HEK293 (cell line): Measurements from ENCODE around the gene DSP.
A peak's percentile ranks its signal among the peaks of the same experiment; 100 is the strongest.

Experiments used
- IKZF3 ChIP-seq: fragments of 450-650 bp; IDR thresholded peaks from 2 replicates; pipeline ENCODE4 v1.5.0; 2018; ENCODE audit warnings: missing biosample characterization, mild to moderate bottlenecking, missing genetic modification characterization, moderate library complexity
- KLF1 ChIP-seq: fragments of 450-650 bp; formaldehyde crosslinking; IDR thresholded peaks from 2 replicates; pipeline ENCODE4 v1.5.1; 2016; ENCODE audit warnings: missing biosample characterization, missing genetic modification characterization
- OSR2 ChIP-seq: fragments of 450-650 bp; formaldehyde crosslinking; IDR thresholded peaks from 2 replicates; pipeline ENCODE4 v1.5.1; 2016; ENCODE audit warnings: missing biosample characterization, missing genetic modification characterization
- PRDM1 ChIP-seq: fragments of 450-650 bp; formaldehyde crosslinking; IDR thresholded peaks from 2 replicates; pipeline ENCODE4; 2016; ENCODE audit warnings: missing biosample characterization, missing genetic modification characterization
- ZBTB21 ChIP-seq: fragments of 450-650 bp; formaldehyde crosslinking; IDR thresholded peaks from 2 replicates; pipeline ENCODE4 v1.5.1; 2017; ENCODE audit warnings: missing biosample characterization, missing genetic modification characterization
- ZBTB8A ChIP-seq: fragments of 450-650 bp; formaldehyde crosslinking; IDR thresholded peaks from 2 replicates; pipeline ENCODE4 v1.5.1; 2016; ENCODE audit warnings: missing biosample characterization, missing genetic modification characterization
- ZFHX2 ChIP-seq: fragments of 450-650 bp; formaldehyde crosslinking; conservative IDR thresholded peaks from 2 replicates; pipeline ENCODE4 v1.5.1; 2016; ENCODE audit warnings: missing biosample characterization, missing genetic modification characterization
- ZNF112 ChIP-seq: fragments of 450-650 bp; formaldehyde crosslinking; IDR thresholded peaks from 2 replicates; pipeline ENCODE4 v1.5.0; 2017; ENCODE audit warnings: missing biosample characterization, missing genetic modification characterization
- ZNF121 ChIP-seq: fragments of 450-650 bp; formaldehyde crosslinking; IDR thresholded peaks from 2 replicates; pipeline ENCODE4 v1.5.1; 2016; ENCODE audit warnings: missing biosample characterization, missing genetic modification characterization
- ZNF274 ChIP-seq, 2 experiments: fragments of 200-500 bp in 1 of 2; fragments of 450-650 bp in 1 of 2; sonication (Bioruptor generic) in 1 of 2; formaldehyde crosslinking in 1 of 2; IDR thresholded peaks; 2 replicates each; pipeline versions ENCODE4 v1.5.1 to v1.6.1; 2014 to 2016; ENCODE audit warnings: borderline replicate concordance in 1 of 2, inconsistent platforms in 1 of 2, low read length in 1 of 2, missing biosample characterization in 1 of 2, missing genetic modification characterization in 1 of 2
- ZNF394 ChIP-seq: fragments of 450-650 bp; formaldehyde crosslinking; IDR thresholded peaks from 2 replicates; pipeline ENCODE4 v1.5.1; 2016; ENCODE audit warnings: missing biosample characterization, missing genetic modification characterization, mild to moderate bottlenecking, moderate library complexity, borderline replicate concordance
- ZNF433 ChIP-seq: fragments of 450-650 bp; formaldehyde crosslinking; IDR thresholded peaks from 2 replicates; pipeline ENCODE4 v1.5.1; 2016; ENCODE audit warnings: missing biosample characterization, missing genetic modification characterization, low read depth
- ZNF561 ChIP-seq: fragments of 450-650 bp; IDR thresholded peaks from 2 replicates; pipeline ENCODE4 v1.5.1; 2018; ENCODE audit warnings: missing biosample characterization, missing genetic modification characterization, borderline replicate concordance
- ZNF596 ChIP-seq: fragments of 450-650 bp; IDR thresholded peaks from 2 replicates; pipeline ENCODE4 v1.5.0; 2018; ENCODE audit warnings: missing biosample characterization, mild to moderate bottlenecking, missing genetic modification characterization, moderate library complexity
- ZNF600 ChIP-seq: fragments of 450-650 bp; formaldehyde crosslinking; IDR thresholded peaks from 2 replicates; pipeline ENCODE4 v1.5.1; 2016; ENCODE audit warnings: missing biosample characterization, missing genetic modification characterization
- ZNF658 ChIP-seq: fragments of 450-650 bp; formaldehyde crosslinking; IDR thresholded peaks from 2 replicates; pipeline ENCODE4; 2016; ENCODE audit warnings: missing biosample characterization, missing genetic modification characterization
- TF ChIP-seq, protein P1 (sequence below): fragments of 450-650 bp; formaldehyde crosslinking; IDR thresholded peaks from 2 replicates; pipeline ENCODE4 v1.5.1; 2016; ENCODE audit warnings: missing biosample characterization, missing genetic modification characterization
- TF ChIP-seq, protein P2 (sequence below): fragments of 450-650 bp; formaldehyde crosslinking; IDR thresholded peaks from 2 replicates; pipeline ENCODE4 v1.5.1; 2016; ENCODE audit warnings: missing biosample characterization, missing genetic modification characterization
- TF ChIP-seq, protein P3 (sequence below): fragments of 450-650 bp; formaldehyde crosslinking; conservative IDR thresholded peaks from 2 replicates; pipeline ENCODE4 v1.5.1; 2016; ENCODE audit warnings: low read depth, missing biosample characterization, missing genetic modification characterization
- TF ChIP-seq, protein P4 (sequence below): fragments of 450-650 bp; formaldehyde crosslinking; IDR thresholded peaks from 2 replicates; pipeline ENCODE4; 2016; ENCODE audit warnings: missing biosample characterization, missing genetic modification characterization
- TF ChIP-seq, protein P5 (sequence below): fragments of 450-650 bp; formaldehyde crosslinking; IDR thresholded peaks from 2 replicates; pipeline ENCODE4 v1.5.1; 2017; ENCODE audit warnings: missing biosample characterization, missing genetic modification characterization

DSP gene

DNA sequence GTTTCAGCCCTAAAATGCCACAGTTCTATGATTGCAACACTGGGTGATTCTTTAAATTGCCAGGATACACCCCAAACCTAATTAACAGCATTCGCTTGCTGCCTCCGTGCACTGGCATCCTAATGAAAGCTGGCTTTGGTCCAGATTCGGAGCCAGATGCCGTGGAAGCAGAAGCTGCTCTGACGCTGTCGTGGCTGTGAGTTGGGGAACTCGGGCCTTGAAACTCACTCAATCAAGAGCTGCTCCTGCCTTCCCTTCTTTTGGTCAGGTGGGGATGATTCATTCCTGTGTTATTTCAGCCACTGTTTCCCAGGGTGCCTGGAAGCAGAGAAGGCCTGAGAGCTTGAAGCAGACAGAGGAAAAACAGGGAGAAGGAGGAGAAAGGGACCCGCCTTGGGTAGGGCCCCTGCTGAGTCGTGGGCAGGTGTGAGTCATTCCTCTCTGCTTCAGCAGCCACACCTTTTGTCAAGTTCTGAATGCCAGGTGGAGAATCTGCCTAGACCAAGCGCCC, 36.2 kb upstream of the DSP start (continued):
- TF ChIP-seq KLF1 (tag by site-specific recombination), result peak; percentile 81
- peak; percentile 83 for TF ChIP-seq ZNF600 (tag by site-specific recombination)
- TF ChIP-seq, protein P1, sequence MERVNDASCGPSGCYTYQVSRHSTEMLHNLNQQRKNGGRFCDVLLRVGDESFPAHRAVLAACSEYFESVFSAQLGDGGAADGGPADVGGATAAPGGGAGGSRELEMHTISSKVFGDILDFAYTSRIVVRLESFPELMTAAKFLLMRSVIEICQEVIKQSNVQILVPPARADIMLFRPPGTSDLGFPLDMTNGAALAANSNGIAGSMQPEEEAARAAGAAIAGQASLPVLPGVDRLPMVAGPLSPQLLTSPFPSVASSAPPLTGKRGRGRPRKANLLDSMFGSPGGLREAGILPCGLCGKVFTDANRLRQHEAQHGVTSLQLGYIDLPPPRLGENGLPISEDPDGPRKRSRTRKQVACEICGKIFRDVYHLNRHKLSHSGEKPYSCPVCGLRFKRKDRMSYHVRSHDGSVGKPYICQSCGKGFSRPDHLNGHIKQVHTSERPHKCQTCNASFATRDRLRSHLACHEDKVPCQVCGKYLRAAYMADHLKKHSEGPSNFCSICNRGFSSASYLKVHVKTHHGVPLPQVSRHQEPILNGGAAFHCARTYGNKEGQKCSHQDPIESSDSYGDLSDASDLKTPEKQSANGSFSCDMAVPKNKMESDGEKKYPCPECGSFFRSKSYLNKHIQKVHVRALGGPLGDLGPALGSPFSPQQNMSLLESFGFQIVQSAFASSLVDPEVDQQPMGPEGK (tag by site-specific recombination), result peak; percentile 48; the same call in 1 of the 2 replicates
- no peak for TF ChIP-seq ZNF596
- TF ChIP-seq, protein P2, sequence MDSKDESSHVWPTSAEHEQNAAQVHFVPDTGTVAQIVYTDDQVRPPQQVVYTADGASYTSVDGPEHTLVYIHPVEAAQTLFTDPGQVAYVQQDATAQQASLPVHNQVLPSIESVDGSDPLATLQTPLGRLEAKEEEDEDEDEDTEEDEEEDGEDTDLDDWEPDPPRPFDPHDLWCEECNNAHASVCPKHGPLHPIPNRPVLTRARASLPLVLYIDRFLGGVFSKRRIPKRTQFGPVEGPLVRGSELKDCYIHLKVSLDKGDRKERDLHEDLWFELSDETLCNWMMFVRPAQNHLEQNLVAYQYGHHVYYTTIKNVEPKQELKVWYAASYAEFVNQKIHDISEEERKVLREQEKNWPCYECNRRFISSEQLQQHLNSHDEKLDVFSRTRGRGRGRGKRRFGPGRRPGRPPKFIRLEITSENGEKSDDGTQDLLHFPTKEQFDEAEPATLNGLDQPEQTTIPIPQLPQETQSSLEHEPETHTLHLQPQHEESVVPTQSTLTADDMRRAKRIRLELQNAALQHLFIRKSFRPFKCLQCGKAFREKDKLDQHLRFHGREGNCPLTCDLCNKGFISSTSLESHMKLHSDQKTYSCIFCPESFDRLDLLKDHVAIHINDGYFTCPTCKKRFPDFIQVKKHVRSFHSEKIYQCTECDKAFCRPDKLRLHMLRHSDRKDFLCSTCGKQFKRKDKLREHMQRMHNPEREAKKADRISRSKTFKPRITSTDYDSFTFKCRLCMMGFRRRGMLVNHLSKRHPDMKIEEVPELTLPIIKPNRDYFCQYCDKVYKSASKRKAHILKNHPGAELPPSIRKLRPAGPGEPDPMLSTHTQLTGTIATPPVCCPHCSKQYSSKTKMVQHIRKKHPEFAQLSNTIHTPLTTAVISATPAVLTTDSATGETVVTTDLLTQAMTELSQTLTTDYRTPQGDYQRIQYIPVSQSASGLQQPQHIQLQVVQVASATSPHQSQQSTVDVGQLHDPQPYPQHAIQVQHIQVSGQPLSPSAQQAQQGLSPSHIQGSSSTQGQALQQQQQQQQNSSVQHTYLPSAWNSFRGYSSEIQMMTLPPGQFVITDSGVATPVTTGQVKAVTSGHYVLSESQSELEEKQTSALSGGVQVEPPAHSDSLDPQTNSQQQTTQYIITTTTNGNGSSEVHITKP, result 0 out of 2 replicates have a peak, but pooled peaks have one; percentile 35
- no peak for TF ChIP-seq ZNF561 (tag by site-specific recombination)
- TF ChIP-seq ZNF658 (tag by site-specific recombination), result no peak
- TF ChIP-seq ZBTB8A (tag by site-specific recombination), result no peak
- TF ChIP-seq ZFHX2 (tag by site-specific recombination), result peak; percentile 64
- TF ChIP-seq ZNF394 (tag by site-specific recombination), result peak; percentile 66; the same call in 1 of the 2 replicates
- TF ChIP-seq IKZF3 (tag by site-specific recombination), result 0 out of 2 replicates have a peak, but pooled peaks have one; percentile 28
- TF ChIP-seq, protein P3, sequence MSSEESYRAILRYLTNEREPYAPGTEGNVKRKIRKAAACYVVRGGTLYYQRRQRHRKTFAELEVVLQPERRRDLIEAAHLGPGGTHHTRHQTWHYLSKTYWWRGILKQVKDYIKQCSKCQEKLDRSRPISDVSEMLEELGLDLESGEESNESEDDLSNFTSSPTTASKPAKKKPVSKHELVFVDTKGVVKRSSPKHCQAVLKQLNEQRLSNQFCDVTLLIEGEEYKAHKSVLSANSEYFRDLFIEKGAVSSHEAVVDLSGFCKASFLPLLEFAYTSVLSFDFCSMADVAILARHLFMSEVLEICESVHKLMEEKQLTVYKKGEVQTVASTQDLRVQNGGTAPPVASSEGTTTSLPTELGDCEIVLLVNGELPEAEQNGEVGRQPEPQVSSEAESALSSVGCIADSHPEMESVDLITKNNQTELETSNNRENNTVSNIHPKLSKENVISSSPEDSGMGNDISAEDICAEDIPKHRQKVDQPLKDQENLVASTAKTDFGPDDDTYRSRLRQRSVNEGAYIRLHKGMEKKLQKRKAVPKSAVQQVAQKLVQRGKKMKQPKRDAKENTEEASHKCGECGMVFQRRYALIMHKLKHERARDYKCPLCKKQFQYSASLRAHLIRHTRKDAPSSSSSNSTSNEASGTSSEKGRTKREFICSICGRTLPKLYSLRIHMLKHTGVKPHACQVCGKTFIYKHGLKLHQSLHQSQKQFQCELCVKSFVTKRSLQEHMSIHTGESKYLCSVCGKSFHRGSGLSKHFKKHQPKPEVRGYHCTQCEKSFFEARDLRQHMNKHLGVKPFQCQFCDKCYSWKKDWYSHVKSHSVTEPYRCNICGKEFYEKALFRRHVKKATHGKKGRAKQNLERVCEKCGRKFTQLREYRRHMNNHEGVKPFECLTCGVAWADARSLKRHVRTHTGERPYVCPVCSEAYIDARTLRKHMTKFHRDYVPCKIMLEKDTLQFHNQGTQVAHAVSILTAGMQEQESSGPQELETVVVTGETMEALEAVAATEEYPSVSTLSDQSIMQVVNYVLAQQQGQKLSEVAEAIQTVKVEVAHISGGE (tag by site-specific recombination), result no peak
- TF ChIP-seq, protein P4, sequence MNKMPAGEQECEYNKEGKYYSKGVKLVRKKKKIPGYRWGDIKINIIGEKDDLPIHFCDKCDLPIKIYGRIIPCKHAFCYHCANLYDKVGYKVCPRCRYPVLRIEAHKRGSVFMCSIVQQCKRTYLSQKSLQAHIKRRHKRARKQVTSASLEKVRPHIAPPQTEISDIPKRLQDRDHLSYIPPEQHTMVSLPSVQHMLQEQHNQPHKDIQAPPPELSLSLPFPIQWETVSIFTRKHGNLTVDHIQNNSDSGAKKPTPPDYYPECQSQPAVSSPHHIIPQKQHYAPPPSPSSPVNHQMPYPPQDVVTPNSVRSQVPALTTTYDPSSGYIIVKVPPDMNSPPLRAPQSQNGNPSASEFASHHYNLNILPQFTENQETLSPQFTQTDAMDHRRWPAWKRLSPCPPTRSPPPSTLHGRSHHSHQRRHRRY (tag by site-specific recombination), result no peak
- TF ChIP-seq ZNF274 (IDR thresholded peaks at IDR 0.05; ENCODE audit: low read length), result no peak
- TF ChIP-seq ZNF274 (tag by site-specific recombination; IDR thresholded peaks at IDR 0.05; ENCODE audit: borderline replicate concordance), result no peak
- TF ChIP-seq ZNF112 (tag by site-specific recombination), result no peak
- TF ChIP-seq ZNF121 (tag by site-specific recombination), result no peak
- TF ChIP-seq PRDM1 (tag by site-specific recombination), result peak; percentile 97
- TF ChIP-seq ZBTB21 (tag by site-specific recombination), result 0 out of 2 replicates have a peak, but pooled peaks have one; percentile 13
- TF ChIP-seq ZNF433 (tag by site-specific recombination), result no peak
- TF ChIP-seq, protein P5, sequence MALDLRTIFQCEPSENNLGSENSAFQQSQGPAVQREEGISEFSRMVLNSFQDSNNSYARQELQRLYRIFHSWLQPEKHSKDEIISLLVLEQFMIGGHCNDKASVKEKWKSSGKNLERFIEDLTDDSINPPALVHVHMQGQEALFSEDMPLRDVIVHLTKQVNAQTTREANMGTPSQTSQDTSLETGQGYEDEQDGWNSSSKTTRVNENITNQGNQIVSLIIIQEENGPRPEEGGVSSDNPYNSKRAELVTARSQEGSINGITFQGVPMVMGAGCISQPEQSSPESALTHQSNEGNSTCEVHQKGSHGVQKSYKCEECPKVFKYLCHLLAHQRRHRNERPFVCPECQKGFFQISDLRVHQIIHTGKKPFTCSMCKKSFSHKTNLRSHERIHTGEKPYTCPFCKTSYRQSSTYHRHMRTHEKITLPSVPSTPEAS (tag by site-specific recombination), result no peak
- TF ChIP-seq OSR2 (tag by site-specific recombination), result peak; percentile 98
